ENCODE data around the gene LRRC75A.

The LRRC75A gene

DNA sequence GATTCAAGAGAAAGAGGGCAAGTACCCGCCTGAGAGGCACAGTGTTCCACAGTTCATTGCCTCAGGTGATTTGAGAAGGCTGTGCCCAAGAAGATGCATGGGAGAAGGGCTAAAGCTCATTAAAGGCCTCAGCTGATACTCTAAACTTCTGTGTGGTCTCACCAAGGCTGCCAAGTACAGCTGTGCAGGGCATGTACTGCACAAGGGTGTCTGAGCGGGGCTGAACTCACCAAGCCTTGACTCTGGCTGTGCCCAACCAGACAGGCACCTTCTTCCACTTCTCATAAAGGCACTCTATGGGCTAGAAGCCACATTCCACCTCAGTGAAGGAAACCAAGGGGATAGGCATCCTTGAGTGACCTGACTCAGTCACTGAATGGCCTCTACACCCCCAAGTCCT, 12.7 kb downstream of the LRRC75A start:
- TF ChIP-seq EZH2phosphoT487 (IDR thresholded peaks at IDR 0.05; ENCODE audit: low read depth) = no peak
- TF ChIP-seq, protein P1, sequence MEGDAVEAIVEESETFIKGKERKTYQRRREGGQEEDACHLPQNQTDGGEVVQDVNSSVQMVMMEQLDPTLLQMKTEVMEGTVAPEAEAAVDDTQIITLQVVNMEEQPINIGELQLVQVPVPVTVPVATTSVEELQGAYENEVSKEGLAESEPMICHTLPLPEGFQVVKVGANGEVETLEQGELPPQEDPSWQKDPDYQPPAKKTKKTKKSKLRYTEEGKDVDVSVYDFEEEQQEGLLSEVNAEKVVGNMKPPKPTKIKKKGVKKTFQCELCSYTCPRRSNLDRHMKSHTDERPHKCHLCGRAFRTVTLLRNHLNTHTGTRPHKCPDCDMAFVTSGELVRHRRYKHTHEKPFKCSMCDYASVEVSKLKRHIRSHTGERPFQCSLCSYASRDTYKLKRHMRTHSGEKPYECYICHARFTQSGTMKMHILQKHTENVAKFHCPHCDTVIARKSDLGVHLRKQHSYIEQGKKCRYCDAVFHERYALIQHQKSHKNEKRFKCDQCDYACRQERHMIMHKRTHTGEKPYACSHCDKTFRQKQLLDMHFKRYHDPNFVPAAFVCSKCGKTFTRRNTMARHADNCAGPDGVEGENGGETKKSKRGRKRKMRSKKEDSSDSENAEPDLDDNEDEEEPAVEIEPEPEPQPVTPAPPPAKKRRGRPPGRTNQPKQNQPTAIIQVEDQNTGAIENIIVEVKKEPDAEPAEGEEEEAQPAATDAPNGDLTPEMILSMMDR (IDR thresholded peaks at IDR 0.05; ENCODE audit: low read depth, low read length) = no peak
- Histone ChIP-seq H3K79me2 (ENCODE audit: low read length) (no peaks in the 10 kb centered on the region), H3K4me1 (ENCODE audit: low read length) (no peaks in the 10 kb centered on the region), H3K4me2 (ENCODE audit: low read length) (no peak overlapping the region), H2AFZ (ENCODE audit: low read depth, low read length) (no peak overlapping the region), H3K4me3 (ENCODE audit: low read length) (no peak overlapping the region), H3K9ac (ENCODE audit: low read length) (no peak overlapping the region), H3K36me3 (replicated peaks; ENCODE audit: low read depth, low read length) (no peaks in the 10 kb centered on the region), H3K27ac (ENCODE audit: low read length) (no peak overlapping the region), H4K20me1 (ENCODE audit: insufficient read depth, low read length) (no peaks in the 10 kb centered on the region), H3K9me3 (ENCODE audit: insufficient read depth, low read length) (no peaks in the 10 kb centered on the region), H3K27me3 (ENCODE audit: low read depth, low read length) (no peaks in the 10 kb centered on the region)

DNA sequence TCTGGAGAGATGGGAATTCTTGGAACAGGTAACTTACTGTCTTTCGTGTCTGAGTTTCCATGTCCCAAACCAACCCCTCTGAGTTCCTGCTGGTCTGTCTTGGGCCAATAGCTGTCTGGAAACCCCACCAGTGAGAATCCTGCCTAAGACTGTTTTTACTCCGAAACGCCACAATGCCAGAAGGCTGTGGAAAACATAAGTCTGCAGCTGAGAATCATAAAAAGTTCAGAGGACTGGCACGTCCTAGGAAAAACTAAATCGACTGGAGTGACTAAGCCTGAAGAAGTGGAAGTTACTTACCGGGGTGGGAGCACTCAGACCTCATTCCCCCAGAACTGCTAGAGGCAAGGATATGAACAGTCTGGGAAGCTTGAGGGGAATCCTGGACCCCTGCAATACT, 13.3 kb downstream of the LRRC75A start:
- Histone ChIP-seq H4K20me1 (ENCODE audit: insufficient read depth, low read length) (no peaks in the 10 kb centered on the region), H3K4me2 (ENCODE audit: low read length) (no peak overlapping the region), H3K79me2 (ENCODE audit: low read length) (no peaks in the 10 kb centered on the region), H3K4me3 (ENCODE audit: low read length) (no peak overlapping the region), H2AFZ (ENCODE audit: low read depth, low read length) (no peak overlapping the region), H3K4me1 (ENCODE audit: low read length) (no peaks in the 10 kb centered on the region), H3K27ac (ENCODE audit: low read length) (no peak overlapping the region), H3K9ac (ENCODE audit: low read length) (no peak overlapping the region), H3K27me3 (ENCODE audit: low read depth, low read length) (no peaks in the 10 kb centered on the region), H3K9me3 (ENCODE audit: insufficient read depth, low read length) (no peaks in the 10 kb centered on the region), H3K36me3 (replicated peaks; ENCODE audit: low read depth, low read length) (no peaks in the 10 kb centered on the region)
- no peak for TF ChIP-seq EZH2phosphoT487 (IDR thresholded peaks at IDR 0.05; ENCODE audit: low read depth)
- TF ChIP-seq, protein P1 (IDR thresholded peaks at IDR 0.05; ENCODE audit: low read depth, low read length) = no peak

DNA sequence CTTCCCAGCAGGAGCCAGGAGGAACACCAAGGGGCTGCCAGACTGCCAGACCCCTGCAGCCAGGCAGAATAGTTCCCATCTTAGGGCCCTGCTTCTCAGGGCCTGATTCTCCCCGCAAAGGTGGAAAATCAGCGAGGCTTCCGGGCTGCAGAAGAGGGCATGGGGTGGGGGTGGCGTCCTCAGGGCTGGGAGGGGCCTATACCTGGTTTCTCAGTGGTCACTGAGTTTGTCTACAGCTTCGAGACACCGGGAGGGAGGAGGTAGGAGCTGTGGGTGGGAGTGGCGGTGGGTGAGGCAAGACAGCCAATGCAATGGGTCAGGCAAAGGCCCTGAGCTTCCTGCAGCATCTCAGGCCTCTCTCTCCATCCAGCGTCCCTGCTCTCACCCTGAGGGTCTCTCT, 14.3 kb downstream of the LRRC75A start:
- Histone ChIP-seq H2AFZ (ENCODE audit: low read depth, low read length) (no peak overlapping the region), H3K27me3 (ENCODE audit: low read depth, low read length) (no peaks in the 10 kb centered on the region), H4K20me1 (ENCODE audit: insufficient read depth, low read length) (no peaks in the 10 kb centered on the region), H3K9me3 (ENCODE audit: insufficient read depth, low read length) (no peaks in the 10 kb centered on the region), H3K79me2 (ENCODE audit: low read length) (no peaks in the 10 kb centered on the region), H3K9ac (ENCODE audit: low read length) (no peak overlapping the region), H3K4me2 (ENCODE audit: low read length) (no peak overlapping the region), H3K27ac (ENCODE audit: low read length) (no peak overlapping the region), H3K4me1 (ENCODE audit: low read length) (no peaks in the 10 kb centered on the region), H3K36me3 (replicated peaks; ENCODE audit: low read depth, low read length) (no peaks in the 10 kb centered on the region), H3K4me3 (ENCODE audit: low read length) (no peak overlapping the region)
- TF ChIP-seq EZH2phosphoT487 (IDR thresholded peaks at IDR 0.05; ENCODE audit: low read depth) = no peak
- TF ChIP-seq, protein P1 (IDR thresholded peaks at IDR 0.05; ENCODE audit: low read depth, low read length) = no peak

DNA sequence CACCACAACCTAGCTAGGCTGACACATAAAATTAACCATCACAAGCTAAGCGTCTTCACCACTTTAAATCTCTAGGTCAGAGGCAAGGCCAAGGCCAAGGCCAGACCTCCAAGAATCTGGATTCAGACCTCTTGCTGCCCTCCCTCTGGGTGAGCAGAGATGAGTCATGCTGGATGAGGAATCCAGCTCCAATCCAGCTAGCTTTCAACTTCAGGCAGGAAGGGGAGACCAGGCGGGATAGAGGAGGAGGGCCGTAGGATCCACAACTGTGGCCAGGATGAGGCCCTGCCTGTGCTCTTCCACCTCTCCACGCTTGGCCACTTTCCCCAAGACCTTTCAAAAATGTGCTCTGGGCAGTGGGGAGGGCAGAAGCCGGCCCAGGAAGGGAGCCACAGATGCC, 14.7 kb downstream of the LRRC75A start:
- H3K9ac ChIP-seq (ENCODE audit: low read length) = no peak overlapping the region
- TF ChIP-seq EZH2phosphoT487 (IDR thresholded peaks at IDR 0.05; ENCODE audit: low read depth) = no peak
- TF ChIP-seq, protein P1 (IDR thresholded peaks at IDR 0.05; ENCODE audit: low read depth, low read length) = no peak
- H4K20me1 ChIP-seq (ENCODE audit: insufficient read depth, low read length) = no peaks in the 10 kb centered on the region
- no peaks in the 10 kb centered on the region for H3K4me1 ChIP-seq (ENCODE audit: low read length)
- H2AFZ ChIP-seq (ENCODE audit: low read depth, low read length) = no peak overlapping the region
- H3K27ac ChIP-seq (ENCODE audit: low read length) = no peak overlapping the region
- no peaks in the 10 kb centered on the region for H3K9me3 ChIP-seq (ENCODE audit: insufficient read depth, low read length)
- H3K79me2 ChIP-seq (ENCODE audit: low read length) = no peaks in the 10 kb centered on the region
- H3K27me3 ChIP-seq (ENCODE audit: low read depth, low read length) = no peaks in the 10 kb centered on the region
- no peak overlapping the region for H3K4me3 ChIP-seq (ENCODE audit: low read length)
- H3K4me2 ChIP-seq (ENCODE audit: low read length) = no peak overlapping the region
- no peaks in the 10 kb centered on the region for H3K36me3 ChIP-seq (replicated peaks; ENCODE audit: low read depth, low read length)

Measured in OCI-LY3 (cell line).